Smooth muscle cell (in vitro differentiated cells): ENCODE measurements around the gene OR5AC2. TPM values are rescaled to one million over a fixed set of nuclear protein-coding genes. Genes with fewer than 3 reads are reported as not detected.

Experiments used
- DNase-seq: peaks from one replicate; lab custom pipeline; 2025; ENCODE audit not compliant: unreplicated experiment; lab: John Stamatoyannopoulos, UW
- H2AFZ ChIP-seq: fragments of 200-600 bp; sonication (generic); 2 replicates; pipeline ENCODE4 v1.6.0; 2016; ENCODE audit warnings: antibody characterized with exemption, low read depth, mild to moderate bottlenecking
- H3F3A ChIP-seq: fragments of 200-600 bp; sonication (generic); 2 replicates; pipeline ENCODE4 v1.6.0; 2017; ENCODE audit warnings: antibody characterized with exemption, low read depth
- H3K27ac ChIP-seq: fragments of 200-600 bp; sonication (generic); 2 replicates; pipeline ENCODE4 v1.5.1; 2016; ENCODE audit warnings: low read depth, mild to moderate bottlenecking
- H3K27me3 ChIP-seq: fragments of 200-600 bp; sonication (generic); 2 replicates; pipeline ENCODE4 v1.6.1; 2016; ENCODE audit warnings: low read depth, mild to moderate bottlenecking
- H3K36me3 ChIP-seq: fragments of 200-600 bp; sonication (generic); 2 replicates; pipeline ENCODE4 v1.5.1; 2016; ENCODE audit warnings: low read depth
- H3K4me1 ChIP-seq: fragments of 200-600 bp; sonication (generic); 2 replicates; pipeline ENCODE4 v1.5.1; 2016; ENCODE audit warnings: low read depth
- H3K4me2 ChIP-seq: fragments of 200-600 bp; sonication (generic); 2 replicates; pipeline ENCODE4 v1.6.0; 2016; ENCODE audit warnings: mild to moderate bottlenecking
- H3K4me3 ChIP-seq: fragments of 200-600 bp; sonication (generic); 2 replicates; pipeline ENCODE4 v1.5.1; 2016; ENCODE audit warnings: mild to moderate bottlenecking
- H3K79me2 ChIP-seq: fragments of 200-600 bp; sonication (generic); 2 replicates; pipeline ENCODE4 v1.6.0; 2016; ENCODE audit warnings: low read depth, mild to moderate bottlenecking
- H3K9ac ChIP-seq: fragments of 200-600 bp; sonication (generic); 2 replicates; pipeline ENCODE4 v1.6.0; 2016; ENCODE audit warnings: low read depth
- H3K9me3 ChIP-seq: fragments of 200-600 bp; sonication (generic); replicated peaks from 2 replicates; pipeline ENCODE4 v1.5.1; 2016; ENCODE audit warnings: low read depth
- H4K20me1 ChIP-seq: fragments of 200-600 bp; sonication (generic); 2 replicates; pipeline ENCODE4 v1.6.0; 2016; ENCODE audit warnings: low read depth
- WGBS: methylation state at CpG from one replicate; pipeline ENCODE4 v1.1.7; 2016; ENCODE audit warnings: low lambda C conversion rate; 5-methylcytosine and 5-hydroxymethylcytosine counted together
- polyA plus RNA-seq: library from polyadenylated mRNA; unstranded; fragments of >200 nt; fragmentation: Nextera tagmentation; extraction: Ambion mirVana; gene quantifications from 2 replicates; pipeline ENCODE4 v1.2.1, GENCODE V29; 2016
- total RNA-seq: library from RNA; depleted of rRNA; stranded (reverse); fragments of >200 nt; gene quantifications from 2 replicates; pipeline ENCODE4 v1.2.3, GENCODE V29; 2014
- TF ChIP-seq, protein P1 (sequence below): fragments of 200-600 bp; sonication (generic); IDR thresholded peaks from 2 replicates; pipeline ENCODE4 v1.5.1; 2017; ENCODE audit warnings: borderline replicate concordance, mild to moderate bottlenecking, antibody characterized with exemption; ENCODE audit not compliant: insufficient read depth, poor library complexity, severe bottlenecking

Gene OR5AC2
- total and polyA plus RNA-seq, 2 experiments from 2014 or later = not detected

GRCh38 chr3:98109807-98110549, 23.0 kb downstream of the OR5AC2 start:
- WGBS = 87% methylated on average over 4 of the region's 4 CpGs
- Histone ChIP-seq H3K4me2 (no peak overlapping the region), H3F3A (no peaks in the 10 kb centered on the region), H3K36me3 (peaks cover 5% of the 10 kb centered on the region), H3K79me2 (no peaks in the 10 kb centered on the region), H3K4me3 (no peak overlapping the region), H3K4me1 (no peaks in the 10 kb centered on the region), H3K27ac (no peak overlapping the region), H3K9me3 (peaks cover 5% of the 10 kb centered on the region), H3K9ac (no peak overlapping the region), H3K27me3 (no peaks in the 10 kb centered on the region), H4K20me1 (no peaks in the 10 kb centered on the region), H2AFZ (no peak overlapping the region)
- TF ChIP-seq, protein P1, sequence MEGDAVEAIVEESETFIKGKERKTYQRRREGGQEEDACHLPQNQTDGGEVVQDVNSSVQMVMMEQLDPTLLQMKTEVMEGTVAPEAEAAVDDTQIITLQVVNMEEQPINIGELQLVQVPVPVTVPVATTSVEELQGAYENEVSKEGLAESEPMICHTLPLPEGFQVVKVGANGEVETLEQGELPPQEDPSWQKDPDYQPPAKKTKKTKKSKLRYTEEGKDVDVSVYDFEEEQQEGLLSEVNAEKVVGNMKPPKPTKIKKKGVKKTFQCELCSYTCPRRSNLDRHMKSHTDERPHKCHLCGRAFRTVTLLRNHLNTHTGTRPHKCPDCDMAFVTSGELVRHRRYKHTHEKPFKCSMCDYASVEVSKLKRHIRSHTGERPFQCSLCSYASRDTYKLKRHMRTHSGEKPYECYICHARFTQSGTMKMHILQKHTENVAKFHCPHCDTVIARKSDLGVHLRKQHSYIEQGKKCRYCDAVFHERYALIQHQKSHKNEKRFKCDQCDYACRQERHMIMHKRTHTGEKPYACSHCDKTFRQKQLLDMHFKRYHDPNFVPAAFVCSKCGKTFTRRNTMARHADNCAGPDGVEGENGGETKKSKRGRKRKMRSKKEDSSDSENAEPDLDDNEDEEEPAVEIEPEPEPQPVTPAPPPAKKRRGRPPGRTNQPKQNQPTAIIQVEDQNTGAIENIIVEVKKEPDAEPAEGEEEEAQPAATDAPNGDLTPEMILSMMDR = no peak
- no peak for DNase-seq

DNA sequence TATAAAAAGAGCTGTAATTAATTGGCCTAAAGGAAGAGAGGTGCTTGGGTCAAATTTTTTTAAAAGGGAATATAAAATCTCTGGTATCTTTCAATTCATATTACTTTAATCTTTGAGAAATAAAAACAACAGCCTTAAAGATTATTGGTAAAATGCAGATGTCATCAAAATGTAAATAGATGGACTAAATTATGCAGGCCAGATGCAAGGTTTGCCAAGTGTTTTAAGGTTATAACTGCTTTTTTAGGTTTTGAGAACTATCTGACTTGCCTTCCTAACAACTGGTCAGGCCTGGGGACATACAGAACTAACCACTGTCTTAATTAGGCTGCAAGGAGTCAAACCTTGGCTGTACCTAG, 23.6 kb downstream of the OR5AC2 start:
- TF ChIP-seq, protein P1 = no peak
- no peak overlapping the region for H3K4me2 ChIP-seq
- peaks cover 5% of the 10 kb centered on the region for H3K36me3 ChIP-seq
- no peak for DNase-seq
- peaks cover 5% of the 10 kb centered on the region for H3K9me3 ChIP-seq
- H2AFZ ChIP-seq = no peak overlapping the region
- no peak overlapping the region for H3K9ac ChIP-seq
- H4K20me1 ChIP-seq = no peaks in the 10 kb centered on the region
- H3K27ac ChIP-seq = no peak overlapping the region
- no peaks in the 10 kb centered on the region for H3F3A ChIP-seq
- H3K4me3 ChIP-seq = no peak overlapping the region
- no peaks in the 10 kb centered on the region for H3K27me3 ChIP-seq
- no peaks in the 10 kb centered on the region for H3K4me1 ChIP-seq
- H3K79me2 ChIP-seq = no peaks in the 10 kb centered on the region

DNA sequence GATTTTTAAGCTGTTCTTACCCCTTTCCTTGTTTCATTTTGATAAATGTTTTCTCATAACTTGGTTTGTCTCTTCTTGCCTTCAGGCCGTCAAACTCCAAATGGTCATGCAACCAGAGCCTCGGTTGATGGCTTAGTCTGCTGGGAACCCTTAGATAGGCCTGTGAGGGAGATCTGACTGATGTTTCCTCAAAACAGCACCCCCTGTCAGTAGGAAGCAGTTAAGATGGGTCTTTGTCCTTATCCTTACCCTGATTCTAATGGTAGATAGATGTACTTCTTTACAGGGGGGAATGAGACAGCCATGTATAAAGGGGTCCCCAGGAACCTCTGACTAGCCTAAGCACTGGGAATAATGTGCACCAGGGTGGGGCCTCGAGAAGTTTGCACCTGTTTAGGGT, 27.3 kb downstream of the OR5AC2 start:
- 77% methylated on average over 3 of the region's 3 CpGs for WGBS
- H3F3A ChIP-seq = no peaks in the 10 kb centered on the region

More for the DNA sequence above, 27.3 kb downstream of the OR5AC2 start:
- no peaks in the 10 kb centered on the region for H3K27me3 ChIP-seq
- H3K79me2 ChIP-seq = no peaks in the 10 kb centered on the region
- DNase-seq = no peak
- H3K4me2 ChIP-seq = no peak overlapping the region
- no peak overlapping the region for H3K4me3 ChIP-seq
- H3K4me1 ChIP-seq = no peaks in the 10 kb centered on the region
- TF ChIP-seq, protein P1 = no peak
- H3K27ac ChIP-seq = no peak overlapping the region
- peaks cover 5% of the 10 kb centered on the region for H3K9me3 ChIP-seq
- H2AFZ ChIP-seq = no peak overlapping the region
- no peaks in the 10 kb centered on the region for H4K20me1 ChIP-seq
- H3K9ac ChIP-seq = no peak overlapping the region
- H3K36me3 ChIP-seq = peaks cover 5% of the 10 kb centered on the region
